ENCODE measurements around the gene SMARCA4.
A peak's percentile ranks its signal among the peaks of the same experiment; 100 is the strongest.

Gene SMARCA4

GRCh38 chr19:10920288-10920655 is 40.6 kb upstream of the SMARCA4 start:
- ChIA-PET CTCF (no interaction called here), POLR2A (no interaction called here)
- no peak for TF ChIP-seq KLF10 (tag by site-specific recombination; IDR thresholded peaks at IDR 0.05)
- no peak for TF ChIP-seq ZNF211 (tag by site-specific recombination; IDR thresholded peaks at IDR 0.05; ENCODE audit: low read depth)
- no peak for TF ChIP-seq ZNF266 (tag by site-specific recombination; IDR thresholded peaks at IDR 0.05; ENCODE audit: low read depth)
- TF ChIP-seq ZNF138 (tag by site-specific recombination; IDR thresholded peaks at IDR 0.05; ENCODE audit: borderline replicate concordance), result no peak
- TF ChIP-seq ZNF121 (tag by site-specific recombination; IDR thresholded peaks at IDR 0.05), result no peak
- no peak for TF ChIP-seq ZNF23 (tag by site-specific recombination; IDR thresholded peaks at IDR 0.05; ENCODE audit: borderline replicate concordance)
- no peak for TF ChIP-seq AEBP2 (tag by site-specific recombination; IDR thresholded peaks at IDR 0.05; ENCODE audit: borderline replicate concordance)
- TF ChIP-seq ZNF175 (tag by site-specific recombination; IDR thresholded peaks at IDR 0.05), result no peak
- TF ChIP-seq ZNF114 (tag by site-specific recombination; IDR thresholded peaks at IDR 0.05), result no peak
- no peak for TF ChIP-seq ZBTB48 (tag by site-specific recombination; IDR thresholded peaks at IDR 0.05)
- Histone ChIP-seq H3K9me3 (ENCODE audit: control insufficient read depth, insufficient read depth, low read depth, low read length) (no peaks in the 10 kb centered on the region), H3K4me1 (ENCODE audit: control insufficient read depth, insufficient read depth, low read length) (no peaks in the 10 kb centered on the region), H3K4me3 (ENCODE audit: low read depth, low read length) (no peak overlapping the region), H3K27ac (ENCODE audit: extremely low read depth, low read depth, low read length) (no peak overlapping the region; the same call in 1 of the 2 replicates), H3K36me3 (ENCODE audit: control insufficient read depth in 2 of 2, insufficient read depth in 1 of 2, low read length in 2 of 2) (peaks cover 0 to 86% of the 10 kb centered on the region in 2 experiments; a peak in 2 of 3 replicates)

- H3K4me1 ChIP-seq (ENCODE audit: control insufficient read depth, insufficient read depth, low read length), result no peaks in the 10 kb centered on the region
- ChIA-PET POLR2A (no interaction called here), CTCF (no interaction called here)
- no peak overlapping the region for H3K4me3 ChIP-seq (ENCODE audit: low read depth, low read length)
- TF ChIP-seq MYNN (tag by site-specific recombination; IDR thresholded peaks at IDR 0.05; ENCODE audit: borderline replicate concordance) (no peak), ZXDB (tag by site-specific recombination; IDR thresholded peaks at IDR 0.05) (no peak), HIC1 (tag by site-specific recombination; IDR thresholded peaks at IDR 0.05) (peak; percentile 37; the same call in 1 of the 2 replicates), KLF1 (tag by site-specific recombination; IDR thresholded peaks at IDR 0.05) (no peak)
- H3K36me3 ChIP-seq (ENCODE audit: control insufficient read depth in 2 of 2, insufficient read depth in 1 of 2, low read length in 2 of 2), result peaks cover 0 to 86% of the 10 kb centered on the region in 2 experiments; a peak in 2 of 3 replicates
- H3K9me3 ChIP-seq (ENCODE audit: control insufficient read depth, insufficient read depth, low read depth, low read length), result no peaks in the 10 kb centered on the region
- no peak overlapping the region for H3K27ac ChIP-seq (ENCODE audit: extremely low read depth, low read depth, low read length)
These were observed 40.0 kb upstream of the SMARCA4 start for GRCh38 chr19:10920781-10921180.

GRCh38 chr19:10921199-10921909 is 39.5 kb upstream of the SMARCA4 start:
- CTCF ChIA-PET, result interaction anchor here (0.6 to 1.0 kb wide), 2 partner anchors 50 to 425 kb away, joined by 3 to 4 read pairs; partner anchors contain the start of gene CARM1
- Histone ChIP-seq H3K4me1 (ENCODE audit: control insufficient read depth, insufficient read depth, low read length) (no peaks in the 10 kb centered on the region), H3K36me3 (ENCODE audit: control insufficient read depth in 2 of 2, insufficient read depth in 1 of 2, low read length in 2 of 2) (peaks cover 0 to 82% of the 10 kb centered on the region in 2 experiments; a peak in 2 of 3 replicates), H3K4me3 (ENCODE audit: low read depth, low read length) (no peak overlapping the region), H3K9me3 (ENCODE audit: control insufficient read depth, insufficient read depth, low read depth, low read length) (no peaks in the 10 kb centered on the region), H3K27ac (ENCODE audit: extremely low read depth, low read depth, low read length) (no peak overlapping the region)
- TF ChIP-seq ZNF600 (tag by site-specific recombination; IDR thresholded peaks at IDR 0.05) (peak; percentile 10; the same call in 1 of the 2 replicates), ZFP3 (tag by site-specific recombination; IDR thresholded peaks at IDR 0.05; ENCODE audit: low read depth) (no peak), EGR2 (tag by site-specific recombination; IDR thresholded peaks at IDR 0.05; ENCODE audit: low read depth) (peak; percentile 57), ZFHX2 (tag by site-specific recombination; conservative IDR thresholded peaks at IDR 0.05) (peak; percentile 56)
- POLR2A ChIA-PET, result interaction anchor here (0.7 kb wide), 1 partner anchor 35 kb away, joined by 4 read pairs; no protein-coding TSS in a partner anchor

Data from HEK293 (cell line).